C1 segment of cervical spinal cord (tissue), 14 donors: ENCODE results near the gene PAPPA.

Source experiments
- DNase-seq, 14 donors: peaks; one replicate each; lab custom pipeline; 2025; lab: John Stamatoyannopoulos, UW

PAPPA gene, protein sequence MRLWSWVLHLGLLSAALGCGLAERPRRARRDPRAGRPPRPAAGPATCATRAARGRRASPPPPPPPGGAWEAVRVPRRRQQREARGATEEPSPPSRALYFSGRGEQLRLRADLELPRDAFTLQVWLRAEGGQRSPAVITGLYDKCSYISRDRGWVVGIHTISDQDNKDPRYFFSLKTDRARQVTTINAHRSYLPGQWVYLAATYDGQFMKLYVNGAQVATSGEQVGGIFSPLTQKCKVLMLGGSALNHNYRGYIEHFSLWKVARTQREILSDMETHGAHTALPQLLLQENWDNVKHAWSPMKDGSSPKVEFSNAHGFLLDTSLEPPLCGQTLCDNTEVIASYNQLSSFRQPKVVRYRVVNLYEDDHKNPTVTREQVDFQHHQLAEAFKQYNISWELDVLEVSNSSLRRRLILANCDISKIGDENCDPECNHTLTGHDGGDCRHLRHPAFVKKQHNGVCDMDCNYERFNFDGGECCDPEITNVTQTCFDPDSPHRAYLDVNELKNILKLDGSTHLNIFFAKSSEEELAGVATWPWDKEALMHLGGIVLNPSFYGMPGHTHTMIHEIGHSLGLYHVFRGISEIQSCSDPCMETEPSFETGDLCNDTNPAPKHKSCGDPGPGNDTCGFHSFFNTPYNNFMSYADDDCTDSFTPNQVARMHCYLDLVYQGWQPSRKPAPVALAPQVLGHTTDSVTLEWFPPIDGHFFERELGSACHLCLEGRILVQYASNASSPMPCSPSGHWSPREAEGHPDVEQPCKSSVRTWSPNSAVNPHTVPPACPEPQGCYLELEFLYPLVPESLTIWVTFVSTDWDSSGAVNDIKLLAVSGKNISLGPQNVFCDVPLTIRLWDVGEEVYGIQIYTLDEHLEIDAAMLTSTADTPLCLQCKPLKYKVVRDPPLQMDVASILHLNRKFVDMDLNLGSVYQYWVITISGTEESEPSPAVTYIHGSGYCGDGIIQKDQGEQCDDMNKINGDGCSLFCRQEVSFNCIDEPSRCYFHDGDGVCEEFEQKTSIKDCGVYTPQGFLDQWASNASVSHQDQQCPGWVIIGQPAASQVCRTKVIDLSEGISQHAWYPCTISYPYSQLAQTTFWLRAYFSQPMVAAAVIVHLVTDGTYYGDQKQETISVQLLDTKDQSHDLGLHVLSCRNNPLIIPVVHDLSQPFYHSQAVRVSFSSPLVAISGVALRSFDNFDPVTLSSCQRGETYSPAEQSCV (N-terminal part only)

DNA sequence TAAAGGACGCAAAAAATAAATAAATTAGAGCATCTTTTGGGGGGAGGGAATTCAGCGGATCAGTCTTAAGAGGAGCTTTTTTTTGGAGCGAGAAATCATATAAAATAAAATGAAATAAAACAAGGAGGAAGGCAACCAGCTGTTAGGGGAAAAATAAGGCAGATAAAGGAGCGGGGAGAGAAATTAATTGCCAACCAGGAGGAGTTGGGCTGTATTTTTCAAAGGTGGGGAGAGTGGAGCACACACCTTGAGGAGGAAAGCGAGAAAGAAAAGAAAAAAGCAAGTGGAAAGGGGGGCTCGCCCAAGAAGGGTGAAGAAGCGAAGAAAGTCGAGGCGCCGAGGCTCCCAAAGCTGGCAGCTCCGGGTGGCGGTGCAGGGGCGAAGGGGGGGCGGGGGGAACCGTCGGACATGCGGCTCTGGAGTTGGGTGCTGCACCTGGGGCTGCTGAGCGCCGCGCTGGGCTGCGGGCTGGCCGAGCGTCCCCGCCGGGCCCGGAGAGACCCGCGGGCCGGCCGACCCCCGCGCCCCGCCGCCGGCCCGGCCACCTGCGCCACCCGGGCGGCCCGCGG is at the start of gene PAPPA:
Gene PAPPA, plus strand, starts transcription at position 27 of the 569 bp plus-strand sequence. Its CDS starts 382 bp downstream, at position 409.
- no peak for DNase-seq

DNA sequence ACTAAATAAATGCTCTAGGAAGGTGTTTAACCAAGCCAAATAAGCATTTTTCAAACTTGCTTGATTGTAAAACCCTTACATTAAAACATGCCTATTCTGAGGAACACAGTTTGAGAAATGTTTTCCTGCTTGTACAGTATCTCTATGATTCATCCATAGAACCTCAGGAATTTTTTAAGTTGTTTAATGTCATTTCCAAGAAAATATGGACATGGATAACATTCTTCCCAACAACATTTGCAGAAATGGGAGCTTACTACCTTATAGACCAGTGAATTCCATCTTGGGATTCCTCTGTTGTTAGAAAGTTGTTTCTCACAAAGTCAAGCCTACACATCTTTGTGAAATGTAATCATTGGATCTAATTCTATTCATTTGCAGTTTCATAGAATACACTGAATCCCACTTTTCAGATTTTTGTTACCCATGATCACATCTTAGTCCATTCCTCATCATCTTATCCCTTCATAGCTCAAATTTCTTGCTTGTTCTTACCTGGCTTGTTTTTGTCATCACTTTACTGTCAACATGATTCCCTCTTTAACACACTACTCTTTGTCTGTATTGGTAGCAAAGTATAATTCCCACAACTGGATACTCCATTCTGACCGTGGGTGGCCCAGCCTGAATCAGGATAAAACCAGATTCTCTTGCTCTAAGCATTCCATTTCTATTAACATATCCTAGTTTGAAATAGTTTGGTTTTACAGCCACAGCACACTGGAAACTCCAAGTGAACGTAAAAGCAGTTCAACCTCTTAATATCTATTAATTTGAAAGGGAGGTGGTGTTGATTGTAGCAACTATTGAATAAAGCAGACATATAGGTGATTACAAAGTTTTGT is 49.4 kb upstream of the PAPPA start:
- no peak for DNase-seq

DNA sequence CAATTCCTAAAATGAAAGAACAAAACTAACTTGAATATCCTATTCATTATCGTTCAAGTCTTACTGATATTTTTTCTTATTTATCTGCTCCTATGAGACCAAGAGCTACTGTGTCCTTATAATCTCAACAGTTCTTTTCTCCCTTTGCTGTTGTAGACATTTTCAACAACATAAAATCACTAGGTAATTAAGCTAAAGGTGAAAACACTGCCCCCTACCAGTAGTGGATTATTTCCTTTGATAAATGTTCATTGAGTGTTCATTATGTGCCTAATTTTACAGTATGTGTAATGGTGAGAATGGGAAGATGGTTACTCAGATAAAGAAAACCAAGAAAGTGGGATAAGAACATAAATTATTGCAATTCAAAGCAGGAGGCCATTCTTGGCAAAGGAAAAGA is 41.4 kb upstream of the PAPPA start:
- no peak for DNase-seq

GRCh38 chr9:116115761-116116353 is 37.7 kb upstream of the PAPPA start:
- DNase-seq, result no peak

DNA sequence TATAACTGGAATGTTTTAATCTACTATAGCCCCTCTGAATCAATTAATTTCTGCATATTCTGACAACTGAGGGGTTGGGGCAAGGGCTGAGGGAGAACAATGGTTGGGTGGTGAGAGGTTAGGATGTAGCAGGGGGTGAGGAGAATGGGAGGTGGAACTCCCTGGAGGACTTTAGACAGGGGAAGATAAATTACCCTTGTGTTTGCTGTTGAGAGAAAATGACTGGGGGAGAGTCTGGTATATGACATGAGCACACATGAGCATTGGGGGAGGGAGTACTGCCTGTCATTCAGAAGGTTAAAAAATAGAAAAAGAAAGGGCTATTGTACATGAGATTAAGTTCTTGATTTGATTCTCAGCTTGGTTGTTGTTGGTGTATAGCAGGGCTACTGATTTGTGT is 37.2 kb upstream of the PAPPA start:
- DNase-seq, result no peak

- DNase-seq, result no peak
Observed at GRCh38 chr9:116123171-116123570, 30.4 kb upstream of the PAPPA start.

- DNase-seq, result no peak
Observed at GRCh38 chr9:116124472-116125040, 29.0 kb upstream of the PAPPA start.

DNA sequence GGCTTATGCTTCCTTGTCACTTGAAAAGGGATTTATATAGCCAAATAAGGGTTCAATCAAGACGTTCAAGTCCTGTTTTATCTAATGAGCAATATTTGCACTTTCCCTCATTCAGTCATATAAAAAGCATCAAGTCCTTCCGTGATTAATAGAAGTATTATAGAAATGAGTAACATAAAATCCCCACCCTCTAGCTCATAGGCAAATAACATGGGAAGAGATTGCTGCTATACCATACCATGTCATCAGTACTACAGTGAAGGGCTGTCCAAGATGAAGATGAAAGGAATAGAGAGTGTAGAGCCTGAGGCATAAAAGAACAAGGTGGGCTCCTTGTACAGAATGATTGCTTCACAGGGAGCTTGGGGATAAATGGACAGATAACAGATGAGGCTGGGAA is 20.4 kb upstream of the PAPPA start:
- DNase-seq, result no peak

GRCh38 chr9:116134975-116135374 is 18.6 kb upstream of the PAPPA start:
- no peak for DNase-seq

DNA sequence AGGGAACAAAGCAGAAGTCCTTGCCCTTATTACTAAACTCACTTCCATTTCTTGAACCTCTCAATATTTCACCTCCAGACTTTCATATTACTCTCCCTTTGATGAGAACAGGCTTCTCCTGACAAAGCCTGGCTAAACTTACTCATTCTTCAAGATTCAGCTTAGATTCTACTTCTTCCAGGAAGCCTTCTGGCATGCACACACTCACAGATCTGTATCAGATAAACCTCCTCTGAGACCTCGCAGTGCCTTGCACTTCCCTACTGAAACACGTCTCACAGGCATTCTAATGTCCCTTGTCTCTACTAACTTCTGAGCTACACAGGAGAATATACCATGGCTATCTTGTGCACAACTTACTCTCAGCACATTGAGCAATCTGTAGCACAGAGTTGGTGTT is 16.6 kb upstream of the PAPPA start:
- DNase-seq, result no peak

- no peak for DNase-seq
Observed at GRCh38 chr9:116137581-116137980, 16.0 kb upstream of the PAPPA start.

DNA sequence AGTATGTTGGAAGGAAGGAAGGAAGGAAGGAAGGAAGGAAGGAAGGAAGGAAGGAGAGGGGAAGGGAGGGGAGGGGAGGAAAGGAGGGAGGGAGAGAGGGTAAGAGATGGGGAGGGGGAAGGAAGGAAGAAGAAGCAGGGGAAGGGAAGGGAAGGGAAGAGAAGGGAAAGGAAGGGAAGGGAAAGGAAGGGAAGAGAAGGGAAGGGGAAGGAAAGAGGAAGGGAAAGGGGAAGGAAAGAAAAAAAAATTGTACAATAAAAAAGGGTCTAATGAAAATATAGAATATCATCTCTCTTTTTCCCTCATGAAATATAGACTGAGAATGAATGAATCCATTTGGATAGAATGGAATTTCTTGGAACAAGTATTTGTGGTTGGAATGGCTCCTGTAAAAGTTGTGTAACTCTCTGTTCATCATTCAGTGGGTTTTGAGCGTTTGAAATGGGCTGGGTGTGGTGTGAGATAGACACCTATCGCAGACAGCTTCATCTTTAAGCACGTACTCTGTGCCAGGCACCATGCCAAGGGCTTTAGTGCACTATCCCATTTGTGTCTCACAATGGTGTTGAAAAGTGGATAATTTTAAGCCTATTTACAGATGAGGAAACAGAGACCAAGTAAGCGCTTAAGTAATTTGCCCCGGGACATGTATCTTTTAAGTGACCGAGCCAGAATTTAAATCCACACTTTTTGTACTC is 11.6 kb upstream of the PAPPA start:
- no peak for DNase-seq

DNA sequence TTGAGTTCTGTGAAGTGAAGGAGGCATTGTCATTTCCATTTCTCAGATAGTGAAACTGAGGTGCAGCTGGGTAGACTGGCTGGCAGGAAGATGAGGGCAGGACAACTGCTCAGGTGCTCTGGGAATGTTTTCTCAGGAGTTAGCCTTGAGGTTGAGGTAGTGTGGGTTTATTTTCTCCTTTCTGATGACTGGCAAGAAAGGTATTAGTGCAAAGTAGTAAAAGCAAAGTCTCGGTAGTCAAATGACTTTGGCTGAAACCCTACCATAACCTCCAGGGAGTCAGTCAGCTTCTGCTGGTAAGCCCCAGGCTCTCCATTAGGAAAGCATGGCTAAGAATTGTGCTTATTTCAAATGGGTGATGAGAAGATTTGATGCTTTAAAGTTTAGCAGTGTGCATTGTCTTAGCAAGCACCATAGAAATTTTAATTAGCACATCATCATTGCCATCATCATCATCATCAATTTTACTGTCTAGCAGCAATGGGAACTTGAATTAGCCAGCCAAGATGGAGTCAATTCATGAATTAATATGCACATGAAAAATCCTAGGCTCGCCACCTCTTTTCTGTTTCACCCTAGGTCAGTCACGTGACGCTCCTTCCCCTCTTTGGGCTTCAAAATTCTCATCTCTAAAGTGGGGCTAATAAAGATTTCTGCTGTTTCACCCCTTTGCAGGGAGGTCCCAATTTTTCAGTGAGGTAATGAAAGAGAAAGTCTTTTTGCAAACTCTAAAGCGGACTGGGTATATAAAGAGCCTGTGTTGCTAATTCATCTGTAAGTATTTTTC is 10.7 kb upstream of the PAPPA start:
- no peak for DNase-seq

DNA sequence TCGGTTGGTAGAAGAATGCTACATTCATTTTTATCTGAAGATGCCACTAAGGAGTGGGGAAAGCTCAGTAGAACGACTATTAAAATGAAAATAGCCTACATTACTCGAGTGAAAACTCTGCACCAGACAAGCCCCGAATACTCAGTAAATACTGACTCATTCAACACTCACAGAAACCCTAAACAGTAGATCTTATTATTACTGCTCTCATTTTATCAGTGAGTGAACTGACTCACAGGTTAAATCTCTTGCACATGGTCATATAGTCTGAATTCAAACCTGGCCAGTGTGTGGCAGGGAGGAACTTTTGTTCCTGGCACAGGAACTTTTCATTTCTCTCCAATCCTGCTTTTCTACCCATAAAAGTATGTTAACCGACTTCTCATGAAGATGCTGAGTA is 9.6 kb upstream of the PAPPA start:
- DNase-seq, result no peak

GRCh38 chr9:116144555-116144954 is 9.0 kb upstream of the PAPPA start:
- no peak for DNase-seq

DNA sequence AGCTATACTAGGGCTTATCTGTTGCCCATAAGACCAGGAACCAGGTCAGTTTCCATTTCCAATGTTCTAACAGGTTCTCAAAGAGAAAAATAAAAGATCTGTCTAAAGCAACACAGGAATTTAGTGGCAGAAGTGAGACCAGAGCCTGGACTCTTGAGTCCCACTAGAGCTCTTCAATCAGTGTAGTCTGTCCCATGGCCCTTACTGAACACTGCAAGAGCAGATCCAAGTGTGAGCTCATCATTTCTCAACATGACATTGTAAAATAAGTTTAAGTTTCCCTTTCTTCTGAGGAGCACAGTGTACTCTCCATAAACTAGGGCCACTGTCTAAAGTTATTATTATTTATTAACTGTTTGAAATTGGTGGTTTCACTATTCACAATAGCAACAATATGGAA is 8.6 kb upstream of the PAPPA start:
- no peak for DNase-seq

- no peak for DNase-seq
Observed at GRCh38 chr9:116147821-116148220, 5.8 kb upstream of the PAPPA start.

DNA sequence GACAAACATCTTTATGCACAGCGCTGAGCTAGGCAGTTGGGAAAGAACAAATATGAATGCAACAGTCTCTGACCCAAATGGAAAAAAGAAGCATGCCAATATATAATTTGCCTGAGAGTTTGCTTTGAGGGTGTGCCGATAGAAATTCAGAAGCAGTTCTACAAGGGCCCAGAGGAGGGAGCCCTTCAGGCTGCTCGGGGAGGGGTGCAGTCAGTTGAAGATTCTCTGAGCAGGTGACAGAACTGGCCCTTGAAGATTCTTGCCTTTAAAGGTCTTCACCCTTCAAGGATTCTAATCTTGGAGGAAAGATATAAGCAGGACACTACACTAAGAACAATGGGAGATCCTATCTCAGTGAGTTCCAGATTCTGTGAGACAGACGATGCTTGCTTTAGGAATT is 3.7 kb upstream of the PAPPA start:
- DNase-seq, result peak in 2 of 14 donors; percentile 1 to 4

DNA sequence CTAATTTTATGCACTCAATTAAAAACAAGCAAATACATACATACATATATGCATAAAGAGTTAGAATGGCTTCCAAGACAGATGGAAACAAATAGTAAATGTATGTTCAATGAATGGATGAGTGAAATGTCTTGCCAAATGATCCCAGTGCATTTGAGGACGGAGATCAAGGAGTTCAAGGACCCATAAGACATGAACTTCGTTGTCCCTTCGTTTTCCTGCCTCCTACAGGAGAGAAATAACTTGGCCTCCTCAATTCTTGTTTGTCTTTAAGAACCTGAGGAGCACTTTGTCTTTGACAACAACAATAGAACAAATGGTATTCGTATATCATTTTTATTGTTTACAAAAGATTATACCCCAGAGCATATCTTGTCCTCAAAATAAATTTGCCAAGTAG is 2.4 kb upstream of the PAPPA start:
- DNase-seq, result no peak
